Subcutaneous adipose tissue (tissue), 4 donors: ENCODE data around the gene SLCO1B3. TPM values are rescaled to one million over a fixed set of nuclear protein-coding genes. Genes with fewer than 3 reads are reported as not detected.

ENCODE experiments used
- CTCF ChIP-seq: fragments of 450-650 bp; IDR thresholded peaks from one replicate; pipeline ENCODE4 v1.5.1; 2016; ENCODE audit warnings: low read depth, mild to moderate bottlenecking, control low read depth, antibody characterized with exemption, moderate library complexity
- total RNA-seq, 4 donors: library from RNA; depleted of rRNA; stranded (reverse); fragments of >200 nt; gene quantifications; one replicate each; pipeline ENCODE4 v1.1.0, GENCODE V29; 2016

The SLCO1B3 gene
- total RNA-seq, 4 donors from 2014 or later, result not detected

- TF ChIP-seq CTCF, result no peak
Observed at GRCh38 chr12:20830456-20830855, 20.0 kb downstream of the SLCO1B3 start.

GRCh38 chr12:20832911-20833310 lies 22.4 kb downstream of the SLCO1B3 start:
- no peak for TF ChIP-seq CTCF

- no peak for TF ChIP-seq CTCF
Observed at GRCh38 chr12:20852649-20853048, 42.1 kb downstream of the SLCO1B3 start.

GRCh38 chr12:20863056-20863455 lies 52.6 kb downstream of the SLCO1B3 start:
- TF ChIP-seq CTCF, result no peak

GRCh38 chr12:20865873-20866272 lies 55.4 kb downstream of the SLCO1B3 start:
- no peak for TF ChIP-seq CTCF

GRCh38 chr12:20868277-20868676 lies 57.8 kb downstream of the SLCO1B3 start:
- no peak for TF ChIP-seq CTCF

- no peak for TF ChIP-seq CTCF
Observed at GRCh38 chr12:20883288-20883687, 72.8 kb downstream of the SLCO1B3 start.
